Lower lobe of right lung (tissue), 2 donors: ENCODE measurements around the gene TSN. TPM values are rescaled to one million over a fixed set of nuclear protein-coding genes. Genes with fewer than 3 reads are reported as not detected.
"Not testable (repeated sequence)": the region's sequence is repeated elsewhere in the genome, so short reads cannot be mapped to it uniquely, and the experiment has no call there.

Source experiments
- ATAC-seq, 2 donors: fragments of 200-7000 bp; cut with Tn5 transposase; one replicate each; pipeline ENCODE4 v1.9.1; 2020 to 2022; ENCODE audit warnings: mild to moderate bottlenecking in 2 of 2, moderate library complexity in 2 of 2
- DNase-seq: peaks from one replicate; pipeline ENCODE4 v3.0.0-alpha.2; 2020
- H3K27ac ChIP-seq: fragments of 200-600 bp; one replicate; pipeline ENCODE4 v1.8.0; 2022
- H3K27me3 ChIP-seq: fragments of 200-600 bp; one replicate; pipeline ENCODE4 v1.8.0; 2022; ENCODE audit warnings: low read depth
- H3K36me3 ChIP-seq: fragments of 200-600 bp; one replicate; pipeline ENCODE4 v1.8.0; 2022; ENCODE audit warnings: mild to moderate bottlenecking
- H3K4me1 ChIP-seq: fragments of 200-600 bp; one replicate; pipeline ENCODE4 v1.8.0; 2022
- H3K4me3 ChIP-seq: fragments of 200-600 bp; one replicate; pipeline ENCODE4 v1.8.0; 2022; ENCODE audit warnings: mild to moderate bottlenecking
- H3K9me3 ChIP-seq: fragments of 200-600 bp; one replicate; pipeline ENCODE4 v1.8.0; 2022
- CTCF ChIP-seq: fragments of 200-600 bp; IDR thresholded peaks from one replicate; pipeline ENCODE4 v1.8.0; 2022; ENCODE audit warnings: antibody characterized with exemption, mild to moderate bottlenecking
- intact Hi-C: fragments of 100-400 bp; cut with DNase I; formaldehyde crosslinking; loops from one replicate; pipeline ENCODE4 v1.11.0; 2022
- total RNA-seq: library from RNA; stranded (reverse); fragmentation: NEBNext Ultra II Directional; extraction: Animal tissue kit (Norgen Biotek cat#: 25700); gene quantifications from one replicate; pipeline ENCODE4 v1.2.1, GENCODE V29; 2021
- donor health status: DM: no; HTN: yes; CAD: no; lungs with severe emphysema.

Gene TSN
- total RNA-seq, 1 donor from 2014 or later: 36.2 TPM

- no peak overlapping the region for H3K27ac ChIP-seq
- H3K9me3 ChIP-seq: no peaks in the 10 kb centered on the region
- H3K4me1 ChIP-seq: no peaks in the 10 kb centered on the region
- H3K4me3 ChIP-seq: no peak overlapping the region
- no peak for TF ChIP-seq CTCF
- DNase-seq (no peak), ATAC-seq (no peak)
- peaks cover 23% of the 10 kb centered on the region for H3K36me3 ChIP-seq
- intact Hi-C loops: no loop called here
- H3K27me3 ChIP-seq: no peaks in the 10 kb centered on the region
Observed at GRCh38 chr2:121723316-121723715, 32.1 kb upstream of the TSN start.

- no peaks in the 10 kb centered on the region for H3K9me3 ChIP-seq
- H3K4me3 ChIP-seq: no peak overlapping the region
- no peak overlapping the region for H3K27ac ChIP-seq
- intact Hi-C loops: no loop called here
- DNase-seq (no peak), ATAC-seq (no peak)
- TF ChIP-seq CTCF: no peak
- no peaks in the 10 kb centered on the region for H3K27me3 ChIP-seq
- H3K36me3 ChIP-seq: peaks cover 63% of the 10 kb centered on the region
- H3K4me1 ChIP-seq: no peaks in the 10 kb centered on the region
Observed at GRCh38 chr2:121727332-121727731, 28.1 kb upstream of the TSN start.

- ATAC-seq (no peak), DNase-seq (no peak)
- intact Hi-C loops: no loop called here
- H3K27ac ChIP-seq: no peak overlapping the region
- no peak for TF ChIP-seq CTCF
- no peaks in the 10 kb centered on the region for H3K9me3 ChIP-seq
- no peaks in the 10 kb centered on the region for H3K27me3 ChIP-seq
- H3K36me3 ChIP-seq: peaks cover 69% of the 10 kb centered on the region
- no peaks in the 10 kb centered on the region for H3K4me1 ChIP-seq
- H3K4me3 ChIP-seq: no peak overlapping the region
Observed at GRCh38 chr2:121727950-121728349, 27.5 kb upstream of the TSN start.

GRCh38 chr2:121731366-121731765 lies 24.1 kb upstream of the TSN start:
- no peaks in the 10 kb centered on the region for H3K9me3 ChIP-seq
- no peak overlapping the region for H3K4me3 ChIP-seq
- H3K27me3 ChIP-seq: no peaks in the 10 kb centered on the region
- peaks cover 88% of the 10 kb centered on the region for H3K36me3 ChIP-seq
- peaks cover 19% of the 10 kb centered on the region for H3K4me1 ChIP-seq
- no peak overlapping the region for H3K27ac ChIP-seq
- DNase-seq: no peak
- TF ChIP-seq CTCF: no peak
- intact Hi-C loops: no loop called here
- ATAC-seq: no peak

GRCh38 chr2:121734544-121734943 lies 20.9 kb upstream of the TSN start:
- H3K4me1 ChIP-seq: peaks cover 25% of the 10 kb centered on the region
- DNase-seq, intact Hi-C loops, H3K4me3 ChIP-seq, H3K27ac ChIP-seq, ATAC-seq, H3K27me3 ChIP-seq, H3K9me3 ChIP-seq: not testable (repeated sequence)
- H3K36me3 ChIP-seq: peaks cover 56% of the 10 kb centered on the region

GRCh38 chr2:121735518-121736074 lies 19.9 kb upstream of the TSN start:
- ATAC-seq: no peak

More at GRCh38 chr2:121735518-121736074, 19.9 kb upstream of the TSN start:
- H3K4me3 ChIP-seq: peak overlapping the region; percentile 97
- H3K27me3 ChIP-seq: no peaks in the 10 kb centered on the region
- TF ChIP-seq CTCF: no peak
- peaks cover 25% of the 10 kb centered on the region for H3K4me1 ChIP-seq
- H3K9me3 ChIP-seq: no peaks in the 10 kb centered on the region
- H3K27ac ChIP-seq: peak overlapping the region; percentile 93
- intact Hi-C loops: no loop called here
- peaks cover 46% of the 10 kb centered on the region for H3K36me3 ChIP-seq
- no peak for DNase-seq
